Transverse colon (tissue), 4 donors: ENCODE results near the gene MTRF1L. TPM values are rescaled to one million over a fixed set of nuclear protein-coding genes. Genes with fewer than 3 reads are reported as not detected.
A peak's percentile ranks its signal among the peaks of the same experiment; 100 is the strongest.
"Not testable (repeated sequence)": the region's sequence is repeated elsewhere in the genome, so short reads cannot be mapped to it uniquely, and the experiment has no call there.

Experiments used
- DNase-seq: peaks from one replicate; pipeline ENCODE4 v3.0.0-alpha.2; 2019
- H3K27ac ChIP-seq, 4 donors: fragments of 200-600 bp; sonication (generic); 2 replicates each; pipeline ENCODE4 v1.5.1; 2016 to 2018; ENCODE audit warnings: inconsistent platforms in 4 of 4
- H3K27me3 ChIP-seq: fragments of 200-600 bp; sonication (generic); 2 replicates; pipeline ENCODE4 v1.5.1; 2017; ENCODE audit warnings: inconsistent platforms
- H3K36me3 ChIP-seq, 4 donors: fragments of 200-600 bp; sonication (generic); 2 replicates each; pipeline ENCODE4 v1.5.1; 2017 to 2019; ENCODE audit warnings: inconsistent platforms in 4 of 4
- H3K4me1 ChIP-seq, 4 donors: fragments of 200-600 bp; sonication (generic); 2 replicates each; pipeline ENCODE4 v1.5.1; 2017 to 2020; ENCODE audit warnings: inconsistent platforms in 4 of 4
- H3K4me3 ChIP-seq, 4 donors: fragments of 200-600 bp; sonication (generic); 1 replicate in 1 of 4; 2 replicates in 3 of 4; pipeline versions ENCODE4 v1.5.1 to v1.6.1; 2017 to 2019; ENCODE audit warnings: inconsistent platforms in 4 of 4
- H3K9me3 ChIP-seq, 2 donors: fragments of 200-600 bp; sonication (generic); 2 replicates each; pipeline ENCODE4 v1.5.1; 2017 to 2019; ENCODE audit warnings: inconsistent platforms in 2 of 2
- EP300 ChIP-seq: sonication (generic); formaldehyde crosslinking; IDR thresholded peaks from one replicate; pipeline ENCODE4 v1.6.1; 2017; ENCODE audit warnings: antibody characterized with exemption, low read depth
- POLR2A ChIP-seq: fragments of 450-650 bp; IDR thresholded peaks from one replicate; pipeline ENCODE4 v1.6.1; 2016; ENCODE audit warnings: antibody characterized with exemption, mild to moderate bottlenecking, moderate library complexity
- POLR2AphosphoS5 ChIP-seq, 3 donors: sonication (generic); formaldehyde crosslinking; IDR thresholded peaks; one replicate each; pipeline ENCODE4 v1.6.1; 2016; ENCODE audit warnings: antibody characterized with exemption in 3 of 3
- WGBS, 2 donors: methylation state at CpG; one replicate each; pipeline ENCODE4 v1.1.5; 2018; ENCODE audit warnings: low coverage in 1 of 2; 5-methylcytosine and 5-hydroxymethylcytosine counted together
- in situ Hi-C, 4 donors: fragments of 200-750 bp; cut with MboI; loops; one replicate each; pipeline versions ENCODE4 v1.15.0 to v1.15.1; 2017; ENCODE audit warnings: low sequenced_read_pairs in 3 of 4, low pct_ligation_motif_present in 1 of 4, low pct_unique_long_range_greater_than_20kb in 1 of 4
- intact Hi-C: fragments of 100-400 bp; cut with DNase I; formaldehyde crosslinking; loops from one replicate; pipeline ENCODE4 v1.15.1; 2023; ENCODE audit warnings: low total_unique reads
- total RNA-seq, 4 donors: library from RNA; depleted of rRNA; stranded (reverse); fragments of >200 nt; gene quantifications; one replicate each; pipeline ENCODE4 v1.1.0, GENCODE V29; 2016
- TF ChIP-seq, protein P1 (sequence below), 5 experiments: fragments of 200-600 bp in 3 of 5; fragments of 450-650 bp in 2 of 5; sonication (generic) in 3 of 5; IDR thresholded peaks; 1 replicate in 2 of 5; 2 replicates in 3 of 5; pipeline ENCODE4 v1.5.1; 2016 to 2017; ENCODE audit warnings: antibody characterized with exemption in 5 of 5, inconsistent platforms in 3 of 5, mild to moderate bottlenecking in 2 of 5, moderate library complexity in 1 of 5

Gene MTRF1L
- total RNA-seq, 4 donors from 2014 or later, result 3.6 to 17.1 (median 15.9) TPM

DNA sequence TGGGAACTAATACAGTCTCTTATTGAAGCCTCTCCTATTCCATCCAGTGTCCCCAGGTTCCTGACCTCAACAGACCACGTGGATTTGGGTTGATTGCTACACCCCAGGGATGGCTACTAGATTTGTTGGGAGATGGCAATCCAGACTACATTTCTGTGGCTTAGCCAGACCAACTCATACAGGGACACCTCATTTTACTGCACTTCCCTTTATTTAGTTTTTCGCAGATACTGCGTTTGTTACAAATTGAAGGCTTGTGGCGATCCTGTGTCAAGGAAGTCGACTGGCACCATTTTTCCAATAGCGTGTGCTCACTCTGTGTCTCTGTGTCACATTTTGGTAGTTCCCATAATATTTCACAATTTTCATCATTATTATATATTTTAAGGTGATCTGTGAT lies 10.3 kb upstream of the MTRF1L start:
- 56 to 90% methylated on average over 1 to 6 of the region's 6 CpGs for WGBS, 2 donors
- no peaks in the 10 kb centered on the region for H3K27me3 ChIP-seq
- H3K27ac ChIP-seq, result no peak overlapping the region
- no peaks in the 10 kb centered on the region for H3K9me3 ChIP-seq
- H3K36me3 ChIP-seq, result no peaks in the 10 kb centered on the region
- intact Hi-C loops, result no loop called here
- no peak for DNase-seq
- no peaks in the 10 kb centered on the region for H3K4me1 ChIP-seq
- no peak overlapping the region for H3K4me3 ChIP-seq
- TF ChIP-seq POLR2A, result no peak
- no peak for TF ChIP-seq EP300
- TF ChIP-seq, protein P1, sequence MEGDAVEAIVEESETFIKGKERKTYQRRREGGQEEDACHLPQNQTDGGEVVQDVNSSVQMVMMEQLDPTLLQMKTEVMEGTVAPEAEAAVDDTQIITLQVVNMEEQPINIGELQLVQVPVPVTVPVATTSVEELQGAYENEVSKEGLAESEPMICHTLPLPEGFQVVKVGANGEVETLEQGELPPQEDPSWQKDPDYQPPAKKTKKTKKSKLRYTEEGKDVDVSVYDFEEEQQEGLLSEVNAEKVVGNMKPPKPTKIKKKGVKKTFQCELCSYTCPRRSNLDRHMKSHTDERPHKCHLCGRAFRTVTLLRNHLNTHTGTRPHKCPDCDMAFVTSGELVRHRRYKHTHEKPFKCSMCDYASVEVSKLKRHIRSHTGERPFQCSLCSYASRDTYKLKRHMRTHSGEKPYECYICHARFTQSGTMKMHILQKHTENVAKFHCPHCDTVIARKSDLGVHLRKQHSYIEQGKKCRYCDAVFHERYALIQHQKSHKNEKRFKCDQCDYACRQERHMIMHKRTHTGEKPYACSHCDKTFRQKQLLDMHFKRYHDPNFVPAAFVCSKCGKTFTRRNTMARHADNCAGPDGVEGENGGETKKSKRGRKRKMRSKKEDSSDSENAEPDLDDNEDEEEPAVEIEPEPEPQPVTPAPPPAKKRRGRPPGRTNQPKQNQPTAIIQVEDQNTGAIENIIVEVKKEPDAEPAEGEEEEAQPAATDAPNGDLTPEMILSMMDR (IDR thresholded peaks at IDR 0.05), result no peak
- no peak for TF ChIP-seq POLR2AphosphoS5 (IDR thresholded peaks at IDR 0.05)
- in situ Hi-C loops, result no loop called here

DNA sequence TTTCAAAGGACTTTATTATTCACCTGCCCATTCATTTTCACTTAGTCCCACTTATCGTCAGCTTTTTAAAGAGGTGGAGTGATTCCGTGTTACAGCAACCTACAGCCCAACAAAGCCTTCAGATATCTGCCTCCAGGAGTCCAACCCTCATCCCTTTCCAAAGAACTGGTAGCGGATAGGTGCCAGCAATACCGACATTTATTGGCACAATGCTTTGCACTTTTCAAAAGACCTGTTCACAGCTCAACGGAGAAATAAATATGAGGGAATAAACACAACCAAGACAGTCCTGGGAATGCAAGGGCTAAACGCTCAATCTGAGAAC lies 819 bp upstream of the MTRF1L start:
- Histone ChIP-seq H3K27ac (peak overlapping the region; percentile 87 to 92 (median 92)), H3K27me3 (no peaks in the 10 kb centered on the region), H3K36me3 (no peaks in the 10 kb centered on the region), H3K4me1 (peaks cover 10 to 42% (median 26%) of the 10 kb centered on the region in 4 donors), H3K4me3 (peak overlapping the region; percentile 56 to 92 (median 72)), H3K9me3 (no peaks in the 10 kb centered on the region)
- 0 to 4% methylated on average over 4 to 6 of the region's 6 CpGs for WGBS, 2 donors
- DNase-seq, result no peak
- in situ Hi-C loops, result no loop called here
- intact Hi-C loops, result no loop called here
- TF ChIP-seq POLR2A (no peak), EP300 (no peak), POLR2AphosphoS5 (IDR thresholded peaks at IDR 0.05) (no peak)
- TF ChIP-seq, protein P1 (IDR thresholded peaks at IDR 0.05), result no peak

DNA sequence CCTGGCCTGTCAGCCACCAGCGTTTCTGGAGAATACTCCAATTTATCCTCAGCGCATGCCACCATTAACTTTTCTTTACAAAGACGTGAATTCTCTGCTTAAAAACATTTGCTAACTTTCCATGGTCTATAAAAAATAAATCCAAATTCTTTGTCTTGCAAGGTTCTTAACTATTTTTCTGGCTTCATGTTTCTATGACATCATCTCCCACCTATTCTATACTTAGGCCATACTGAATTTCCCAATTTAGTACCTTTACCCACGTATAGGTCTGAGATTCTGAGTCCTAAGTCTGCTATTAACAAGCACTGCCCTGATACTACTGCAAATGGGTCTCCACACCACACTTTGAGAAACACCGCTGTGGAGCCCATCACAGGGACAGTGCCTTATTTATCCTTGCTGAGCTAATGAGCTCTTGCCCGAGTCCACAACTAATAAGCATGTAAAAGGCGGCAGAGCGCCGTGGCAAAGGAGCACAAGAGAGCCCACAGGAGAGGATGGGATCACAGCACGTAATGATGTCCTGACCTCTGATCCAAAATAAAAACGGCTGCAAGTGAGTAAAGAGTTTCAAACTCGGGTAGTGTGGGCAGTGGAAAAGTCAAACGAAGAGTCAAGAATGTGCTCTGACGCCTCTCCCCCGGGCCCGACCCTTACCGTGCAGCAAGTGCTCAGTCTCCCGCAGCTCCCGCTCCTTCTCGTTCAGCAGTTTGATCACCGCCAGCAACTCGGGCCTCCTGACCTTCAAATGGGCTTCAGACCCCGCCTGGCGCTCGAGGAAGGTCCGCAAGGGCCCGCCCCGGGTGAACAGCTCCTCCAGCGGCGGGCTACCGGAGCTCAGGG lies 519 bp downstream of the MTRF1L start:
- peak overlapping the region; percentile 56 to 92 (median 72) for H3K4me3 ChIP-seq
- 4 to 5% methylated on average over 7 to 19 of the region's 31 CpGs for WGBS, 2 donors
- peaks cover 0 to 12% (median 5%) of the 10 kb centered on the region in 4 donors for H3K36me3 ChIP-seq
- H3K27ac ChIP-seq, result peak overlapping the region; percentile 87 to 92 (median 92)
- H3K4me1 ChIP-seq, result peaks cover 10 to 42% (median 26%) of the 10 kb centered on the region in 4 donors
- DNase-seq, result peak; percentile 10
- in situ Hi-C loops (no loop called here), intact Hi-C loops (no loop called here)
- no peaks in the 10 kb centered on the region for H3K9me3 ChIP-seq
- H3K27me3 ChIP-seq, result no peaks in the 10 kb centered on the region
- no peak for TF ChIP-seq POLR2AphosphoS5 (IDR thresholded peaks at IDR 0.05)
- TF ChIP-seq, protein P1 (IDR thresholded peaks at IDR 0.05), result peak in 2 of 5 experiments; percentile 11 to 15
- no peak for TF ChIP-seq POLR2A

DNA sequence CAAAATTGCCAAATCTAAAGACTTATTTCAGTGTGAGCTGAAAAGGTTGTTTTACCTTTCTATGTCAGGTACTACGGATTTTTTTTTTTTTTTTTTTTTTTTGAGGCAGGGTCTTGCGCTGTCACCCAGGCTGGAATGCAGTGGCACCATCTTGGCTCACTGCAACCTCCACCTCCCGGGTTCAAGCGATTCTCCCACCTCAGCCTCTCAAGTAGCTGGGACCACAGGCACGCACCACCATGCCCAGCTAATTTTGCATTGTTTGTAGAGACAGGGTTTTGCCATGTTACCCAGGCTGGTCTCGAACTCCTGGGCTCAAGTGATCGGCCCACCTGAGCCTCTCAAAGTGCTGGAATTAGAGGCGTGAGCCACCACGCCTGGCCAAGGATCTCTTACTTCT lies 1.7 kb downstream of the MTRF1L start:
- DNase-seq, H3K9me3 ChIP-seq, H3K27me3 ChIP-seq, in situ Hi-C loops, intact Hi-C loops: not testable (repeated sequence)
- 70 to 96% methylated on average over 2 to 9 of the region's 9 CpGs for WGBS, 2 donors
- Histone ChIP-seq H3K27ac (peak overlapping the region in 2 of 4 donors; percentile 91 to 92), H3K4me1 (peaks cover 10 to 44% (median 26%) of the 10 kb centered on the region in 4 donors), H3K36me3 (peaks cover 0 to 16% (median 5%) of the 10 kb centered on the region in 4 donors), H3K4me3 (peak overlapping the region in 1 of 4 donors; percentile 86)
